HG03457 (cell line): ENCODE data around the gene DOC2A.
"Not testable (repeated sequence)": the region's sequence is repeated elsewhere in the genome, so short reads cannot be mapped to it uniquely, and the experiment has no call there.

Source experiments
- ATAC-seq: cut with Tn5 transposase; IDR thresholded peaks from one replicate; pipeline ENCODE4 v1.9.1; 2021; ENCODE audit warnings: moderate number of reproducible peaks; ENCODE audit not compliant: unreplicated experiment

Gene DOC2A

DNA sequence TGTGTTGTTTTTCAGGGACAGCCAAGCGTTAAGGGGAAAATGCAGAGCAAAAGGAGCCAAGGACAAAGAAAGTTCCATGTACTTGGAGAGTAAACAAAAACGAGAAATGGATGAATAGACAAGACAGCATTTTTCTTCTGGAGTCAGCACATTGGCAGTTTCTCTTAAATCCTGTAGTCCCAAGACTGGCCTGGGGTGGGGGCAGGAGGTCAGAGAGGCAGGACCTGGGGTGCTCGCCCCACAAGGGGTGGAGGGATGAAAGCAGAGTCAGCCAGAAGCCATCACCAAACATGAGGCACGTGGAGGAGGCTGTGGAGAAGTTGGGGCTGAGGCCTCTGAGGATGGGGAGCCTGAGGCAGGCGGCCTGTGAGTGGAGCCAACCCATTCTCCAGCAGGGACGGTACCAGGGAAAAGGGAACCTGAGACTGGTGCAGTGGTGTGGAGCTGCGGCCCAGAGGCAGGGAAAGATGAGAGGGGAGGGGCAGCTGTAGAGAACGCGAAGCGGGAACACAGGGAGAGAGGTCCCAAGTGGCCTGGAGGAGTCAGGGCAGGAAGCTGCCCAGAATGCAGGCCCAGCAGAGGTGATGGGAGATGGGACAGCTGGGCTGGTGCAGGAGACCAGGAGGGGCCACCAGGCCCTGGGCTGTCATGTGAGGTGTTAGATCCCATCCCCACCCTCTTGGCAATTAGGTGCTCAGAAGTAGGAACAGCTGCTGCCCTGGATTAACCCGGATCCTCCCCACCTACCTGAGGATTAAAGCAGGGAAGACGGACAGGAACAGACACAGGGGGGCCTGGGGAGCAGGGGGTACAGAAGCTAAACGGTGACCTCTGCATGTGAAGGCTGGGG lies 17.0 kb upstream of the DOC2A start:
- no peak for ATAC-seq

DNA sequence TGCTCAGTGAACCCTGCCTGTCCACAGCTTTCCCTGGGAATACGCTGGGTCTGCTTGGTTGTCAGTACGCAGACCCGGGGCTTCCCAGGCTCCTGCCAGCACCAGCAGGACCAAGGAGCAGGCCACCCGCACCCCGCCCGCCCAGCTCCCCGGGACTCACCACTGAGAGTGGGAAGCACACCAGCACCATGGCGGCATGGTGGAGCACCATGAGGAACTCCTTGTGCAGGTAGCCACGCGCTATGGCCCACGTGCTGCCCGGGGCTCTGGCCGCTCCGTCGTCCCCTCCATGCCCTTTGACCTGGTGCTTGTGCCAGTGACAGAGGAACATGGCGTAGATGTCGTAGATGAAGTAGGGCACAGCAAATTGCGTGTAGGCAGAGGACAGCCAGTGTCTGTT lies 15.6 kb upstream of the DOC2A start:
- no peak for ATAC-seq

DNA sequence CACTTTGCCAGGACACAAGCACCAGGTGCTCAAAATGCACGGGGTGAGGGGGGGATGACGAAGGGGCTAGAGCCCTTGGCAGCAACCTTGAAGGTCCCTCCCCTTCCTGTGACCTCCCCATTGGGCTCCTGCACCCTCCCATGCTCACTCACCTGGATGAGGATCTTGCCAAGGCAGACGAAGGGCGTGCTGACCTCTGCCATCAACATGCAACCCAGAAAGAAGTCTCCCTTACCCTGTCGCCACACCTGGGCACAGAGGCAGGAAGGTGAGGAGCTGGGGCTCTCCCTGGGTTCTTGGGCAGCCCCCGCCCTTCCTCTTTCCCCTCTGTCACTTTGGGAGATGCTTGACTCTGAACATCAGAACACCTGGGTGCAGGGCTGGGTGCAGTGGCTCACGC lies 14.7 kb upstream of the DOC2A start:
- no peak for ATAC-seq

DNA sequence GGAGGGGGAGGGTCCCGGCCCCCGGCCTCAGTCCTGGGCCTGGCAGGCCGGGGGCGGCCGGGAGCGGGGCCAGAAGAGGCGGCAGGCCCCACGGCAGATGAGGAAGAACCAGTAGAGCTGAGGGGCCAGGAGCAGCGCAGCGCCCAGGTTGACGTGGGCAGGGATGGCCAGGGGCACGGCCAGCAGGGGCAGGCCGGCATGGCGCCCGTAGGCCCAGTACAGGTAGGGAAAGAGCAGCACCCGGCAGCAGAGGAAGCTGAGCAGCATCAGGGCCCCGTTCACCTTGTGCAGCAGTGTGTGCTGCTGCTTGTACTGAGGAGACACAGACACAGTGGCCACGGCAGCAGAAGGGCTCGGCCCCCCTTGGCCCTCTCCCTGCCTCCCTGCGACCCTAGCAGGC lies 14.3 kb upstream of the DOC2A start:
- ATAC-seq, result no peak

DNA sequence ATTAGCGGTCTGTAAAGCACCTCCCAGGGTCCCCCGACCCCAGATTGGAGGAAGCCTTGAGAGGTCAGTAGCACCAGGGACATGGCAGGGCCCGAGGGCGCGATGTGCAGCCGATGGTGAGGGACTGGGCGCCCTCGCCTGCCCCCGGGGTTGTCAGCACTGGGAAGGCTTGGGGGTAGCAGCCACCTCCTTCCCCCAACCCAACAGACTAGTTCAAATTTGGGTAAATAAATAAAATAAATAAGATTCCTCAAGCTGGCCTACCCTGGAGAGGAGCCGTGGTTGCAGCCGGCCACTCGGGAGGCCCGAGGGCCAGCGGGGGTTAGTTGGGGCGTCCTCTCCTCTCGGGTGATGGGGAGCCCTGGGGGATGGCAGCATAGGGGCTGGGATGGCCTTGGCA lies 13.6 kb upstream of the DOC2A start:
- ATAC-seq, result no peak

DNA sequence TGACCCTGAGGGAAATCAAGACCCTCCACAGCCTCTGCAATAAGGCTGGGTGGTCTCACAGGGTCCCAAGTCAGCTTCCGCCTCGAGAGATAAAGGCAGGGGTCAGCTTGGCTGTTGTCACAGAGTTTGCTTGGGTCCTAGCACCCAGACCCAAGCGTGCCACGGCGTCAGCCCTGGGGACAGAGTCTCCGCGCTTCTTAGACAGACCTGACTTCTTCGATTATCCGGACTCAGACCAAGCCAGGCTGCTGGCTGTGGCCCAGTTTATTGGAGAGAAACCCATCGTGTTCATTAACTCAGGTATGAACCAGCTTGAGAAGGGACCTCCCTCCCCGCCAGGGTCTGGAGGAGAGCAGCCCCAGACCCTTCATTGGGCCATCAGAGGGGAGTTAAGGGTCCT lies 12.8 kb upstream of the DOC2A start:
- no peak for ATAC-seq

DNA sequence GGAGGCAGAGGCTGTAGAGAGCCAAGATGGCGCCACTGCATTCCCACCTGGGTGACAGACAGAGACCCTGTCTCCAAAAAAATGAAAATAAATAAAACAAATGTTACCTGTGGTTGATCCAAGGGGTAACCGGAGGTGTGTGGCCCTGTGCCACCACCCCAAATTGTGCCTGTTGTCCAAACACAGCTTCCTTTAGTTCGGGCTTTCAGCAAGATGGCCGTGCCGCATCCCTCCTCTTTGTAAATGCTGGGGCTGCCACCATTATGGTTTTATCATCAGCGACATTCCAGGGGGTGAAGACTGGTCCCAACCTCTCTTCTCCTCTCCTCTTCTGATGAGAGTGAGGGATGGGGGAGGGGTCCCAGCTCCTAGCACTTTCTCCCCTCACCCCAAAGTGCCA lies 12.1 kb upstream of the DOC2A start, which contains the start of gene C16orf92:
Gene C16orf92 (plus strand): TSS at position 312 of the 400 bp plus-strand sequence. CDS start 143 bp downstream, outside the sequence.
- no peak for ATAC-seq

DNA sequence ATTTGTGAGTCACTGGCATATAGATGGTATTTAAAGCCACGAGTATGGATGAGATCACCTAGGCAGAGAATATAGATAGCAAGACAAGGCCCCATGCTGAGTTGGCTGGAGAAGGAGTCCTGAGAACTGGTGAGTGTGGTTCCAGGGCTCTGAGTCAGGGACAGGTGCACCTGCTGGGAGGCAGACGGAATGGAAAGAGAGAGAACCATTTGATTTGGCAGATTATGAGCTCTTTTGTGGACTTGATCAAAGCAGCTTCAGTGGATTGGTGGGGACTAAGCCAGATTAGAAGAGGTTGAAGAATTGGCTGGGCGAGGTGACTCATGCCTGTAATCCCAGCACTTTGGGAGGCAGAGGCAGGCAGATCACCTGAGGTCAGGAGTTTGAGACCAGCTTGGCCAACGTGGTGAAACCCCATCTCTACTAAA lies 7.9 kb upstream of the DOC2A start:
- ATAC-seq, result no peak

DNA sequence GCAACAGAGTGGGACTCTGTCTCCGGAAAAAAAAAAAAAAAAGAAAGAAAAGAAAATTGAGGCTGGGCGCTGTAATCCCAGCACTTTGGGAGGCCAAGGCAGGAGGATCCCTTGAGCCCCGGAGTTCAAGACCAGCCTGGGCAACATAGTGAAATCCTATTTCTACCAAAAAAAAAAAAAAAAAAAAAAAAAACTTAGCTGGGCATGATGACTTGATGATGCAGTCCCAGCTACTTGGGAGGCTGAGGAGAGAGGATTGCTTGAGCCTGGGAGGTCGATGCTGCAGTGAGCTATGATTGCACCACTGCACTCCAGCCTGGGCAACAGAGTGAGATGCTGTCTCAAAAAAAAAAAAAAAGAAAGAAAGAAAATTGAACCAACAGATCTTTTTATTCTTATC lies 7.1 kb upstream of the DOC2A start:
- not testable (repeated sequence) for ATAC-seq

DNA sequence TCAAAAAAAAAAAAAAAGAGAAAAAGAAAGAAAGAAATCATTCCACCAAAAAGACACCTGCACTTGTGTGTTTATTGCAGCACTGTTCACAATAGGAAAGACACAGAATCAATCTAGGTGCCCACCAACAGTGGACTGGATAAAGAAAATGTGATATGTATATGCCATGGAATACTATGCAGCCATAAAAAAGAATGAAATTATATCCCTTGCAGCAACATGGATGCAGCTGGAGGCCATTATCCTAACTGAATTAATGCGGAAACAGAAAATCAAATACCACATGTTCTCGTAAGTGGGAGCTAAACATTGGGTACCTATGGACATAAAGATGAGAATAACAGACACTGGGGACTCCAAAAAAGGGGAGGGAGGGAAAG lies 6.4 kb upstream of the DOC2A start:
- ATAC-seq, result no peak

DNA sequence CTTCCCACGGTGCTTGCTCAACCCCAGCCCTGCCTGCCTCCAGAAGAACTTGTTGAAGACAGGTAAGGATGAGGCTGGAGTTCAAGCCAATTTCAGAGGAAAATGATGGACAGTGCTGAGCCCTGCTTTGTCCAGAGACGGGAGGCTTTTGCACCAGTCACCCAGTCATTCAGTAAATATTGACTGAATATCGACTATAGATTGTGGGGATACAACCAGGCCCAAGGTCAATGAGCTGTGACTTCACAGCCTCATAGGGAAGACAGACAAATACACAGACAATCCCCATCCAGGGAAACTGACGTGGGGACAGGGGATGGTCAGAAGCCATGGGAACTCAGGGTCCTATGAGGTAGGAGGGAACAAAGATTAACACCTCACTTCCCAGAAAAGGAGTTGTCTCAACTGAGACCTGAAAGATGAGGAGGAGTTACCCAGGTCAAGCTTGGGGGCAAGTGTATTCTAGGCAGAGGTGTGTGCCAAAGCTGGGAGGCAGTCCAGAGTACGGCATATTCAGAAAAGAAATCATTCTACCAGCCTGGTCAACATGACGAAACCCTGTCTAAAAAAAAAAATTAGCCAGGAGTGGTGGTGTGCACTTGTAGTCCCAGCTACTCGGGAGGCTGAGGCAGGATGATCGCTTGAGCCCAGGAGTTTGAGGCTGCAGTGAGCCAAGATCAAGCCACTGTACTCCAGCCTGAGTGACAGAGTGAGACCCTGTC lies 5.9 kb upstream of the DOC2A start:
- no peak for ATAC-seq

DNA sequence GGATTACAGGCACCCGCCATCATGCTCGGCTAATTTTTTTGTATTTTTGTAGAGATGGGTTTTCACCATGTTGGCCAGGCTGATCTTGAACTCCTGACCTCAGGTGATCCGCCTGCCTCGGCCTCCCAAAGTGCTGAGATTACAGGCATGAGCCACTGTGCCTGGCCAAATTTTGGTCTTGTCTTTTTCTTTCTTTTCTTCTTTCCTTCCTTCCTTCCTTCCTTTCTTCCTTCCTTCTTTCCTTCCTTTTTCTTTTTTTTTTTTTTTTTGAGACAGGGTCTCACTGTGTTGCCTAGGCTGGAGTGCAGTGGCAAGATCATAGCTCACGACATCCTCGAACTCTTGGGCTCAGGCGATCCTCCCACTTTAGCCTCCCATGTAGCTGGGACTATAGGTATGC lies 4.6 kb upstream of the DOC2A start:
- ATAC-seq, result not testable (repeated sequence)

DNA sequence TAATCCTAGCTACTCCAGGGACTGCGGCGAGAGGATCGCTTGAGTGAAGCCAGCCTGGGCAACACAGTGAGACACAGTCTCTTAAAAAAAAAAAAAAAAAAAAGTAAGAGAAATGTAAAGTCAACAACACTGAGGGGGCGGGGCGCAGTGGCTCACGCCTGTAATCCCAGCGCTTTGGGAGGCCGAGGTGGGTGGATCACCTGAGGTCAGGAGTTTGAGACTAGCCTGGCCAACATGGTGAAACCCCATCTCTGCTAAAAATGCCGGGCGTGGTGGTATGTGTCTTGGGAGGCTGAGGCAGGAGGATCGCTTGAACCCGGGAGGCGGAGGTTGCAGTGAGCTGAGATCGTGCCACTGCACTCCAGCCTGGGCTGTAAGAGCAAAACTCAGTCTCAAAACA lies 1.8 kb upstream of the DOC2A start:
- not testable (repeated sequence) for ATAC-seq

DNA sequence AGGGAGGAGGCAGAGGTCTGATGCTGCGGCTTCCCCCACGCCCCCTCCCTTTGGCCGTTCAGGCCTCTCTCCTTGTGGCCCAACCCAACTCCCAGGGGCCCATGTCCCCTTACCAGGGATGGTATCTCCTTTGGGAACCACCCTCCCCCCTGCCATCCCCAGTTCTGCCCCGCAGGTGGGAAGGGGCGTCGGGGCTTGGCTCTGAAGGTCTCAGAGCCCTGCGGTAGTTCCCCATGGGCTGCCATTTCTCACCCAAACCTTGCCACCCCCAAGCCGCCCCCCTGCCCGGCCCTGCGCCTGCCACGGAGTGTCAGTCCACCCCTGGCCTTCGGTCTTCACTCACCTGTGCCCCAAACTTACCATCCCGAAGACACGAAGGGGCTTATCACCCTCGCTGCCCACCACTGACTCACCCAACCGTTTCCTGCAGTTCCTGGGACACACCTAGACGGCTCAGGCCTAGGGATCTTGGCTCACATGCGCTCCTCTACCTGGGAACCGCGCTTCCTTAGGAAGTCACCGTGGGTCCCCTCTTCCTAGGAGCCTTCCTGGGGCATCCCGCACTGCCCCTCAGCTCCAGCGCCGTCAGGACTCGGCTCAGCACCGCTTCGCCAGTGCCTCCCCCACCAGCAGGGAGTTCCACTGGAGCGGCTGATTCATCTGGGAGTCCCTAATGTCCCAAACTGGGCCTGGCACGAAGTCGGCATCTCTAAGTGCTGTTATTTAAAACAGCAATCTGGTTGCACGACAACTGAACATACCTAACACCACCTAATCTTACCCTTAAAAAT lies 1.1 kb upstream of the DOC2A start:
- ATAC-seq, result no peak

DNA sequence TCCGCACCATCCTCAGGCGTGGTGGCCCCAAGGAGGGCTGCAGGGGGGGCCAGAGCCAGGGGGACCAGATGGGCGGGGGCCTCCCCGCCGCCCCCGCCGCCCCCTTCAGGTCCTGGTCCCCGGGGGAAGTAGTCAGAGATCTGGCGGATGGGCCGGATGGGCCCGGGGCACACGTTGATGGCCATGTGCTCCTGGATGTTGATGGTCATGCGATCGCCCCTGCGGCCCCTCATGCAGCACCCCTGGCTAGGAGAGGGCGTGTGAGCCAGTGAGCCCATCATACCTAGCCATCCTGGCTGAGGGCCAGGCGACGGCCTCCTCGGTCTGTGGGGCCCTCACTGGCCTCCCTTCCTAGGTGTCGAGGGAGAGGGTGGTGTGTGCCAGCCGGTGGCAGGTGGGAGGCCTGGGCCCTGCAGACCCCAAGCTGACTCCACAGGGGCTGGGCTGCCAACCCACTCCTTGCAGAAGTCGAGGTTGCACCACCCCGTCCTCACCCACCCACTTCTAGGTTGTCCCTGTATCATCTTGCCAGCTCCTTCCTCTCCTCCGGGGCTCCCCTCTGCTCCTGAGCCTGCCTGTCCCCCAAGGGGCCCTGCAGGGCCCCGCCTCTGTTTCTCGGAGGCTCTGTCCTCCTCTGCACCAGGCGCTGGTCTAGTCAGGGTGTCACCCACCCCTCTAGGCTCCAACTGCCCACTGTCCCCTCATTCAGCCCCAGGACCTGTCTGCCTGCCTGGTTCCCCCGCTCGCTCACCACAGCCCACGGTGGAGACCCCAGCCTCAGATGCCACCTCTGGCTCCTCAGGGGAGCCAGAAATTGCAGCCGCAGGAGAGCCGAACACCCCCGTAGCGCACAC lies 610 bp downstream of the DOC2A start:
- no peak for ATAC-seq

GRCh38 chr16:30009085-30009862 lies 1.6 kb downstream of the DOC2A start:
- ATAC-seq, result no peak

GRCh38 chr16:30007378-30007895 lies 3.4 kb downstream of the DOC2A start:
- no peak for ATAC-seq

DNA sequence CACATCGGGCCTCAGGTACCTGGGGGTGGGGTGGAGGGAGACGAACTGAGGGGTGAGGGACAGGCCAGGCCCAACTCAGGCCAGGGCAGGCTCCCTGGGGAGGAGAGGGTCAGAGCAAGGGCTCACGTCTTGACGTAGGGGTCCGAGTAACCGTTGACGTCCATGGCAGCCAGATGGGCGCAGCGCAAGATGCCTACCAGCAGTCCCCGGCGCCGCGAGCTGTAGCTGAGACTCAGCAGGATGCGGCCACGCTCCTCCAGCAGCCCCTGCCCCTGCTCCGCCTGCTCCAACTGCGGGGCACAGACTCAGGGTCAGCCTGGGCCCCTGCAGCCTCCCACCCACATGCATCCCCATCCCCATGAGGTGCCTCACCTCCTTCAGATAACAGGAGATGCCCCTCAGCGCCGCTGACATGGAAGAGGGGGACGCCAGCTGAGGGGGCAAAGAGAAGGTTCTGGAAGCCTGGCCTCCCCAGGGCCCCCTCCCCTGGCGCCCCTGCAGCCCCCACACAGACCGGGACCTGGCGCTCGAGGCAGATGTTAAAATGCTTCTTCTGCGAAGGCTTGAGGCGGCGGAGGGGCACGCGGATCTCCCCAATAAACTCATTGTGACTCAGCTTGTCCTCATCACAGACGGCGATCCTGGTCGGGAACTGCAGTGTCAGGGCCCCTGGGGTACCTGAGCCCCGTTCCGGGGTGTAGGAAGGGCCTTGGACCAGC lies 4.0 kb downstream of the DOC2A start:
- no peak for ATAC-seq

- ATAC-seq, result no peak
Observed at GRCh38 chr16:30006095-30006473, 4.7 kb downstream of the DOC2A start.
